Right lobe of liver (tissue), 6 donors: ENCODE data around the gene PPFIA3. TPM values are rescaled to one million over a fixed set of nuclear protein-coding genes. Genes with fewer than 3 reads are reported as not detected.

Experiments used
- ATAC-seq, 4 donors: fragments of 200-7000 bp; cut with Tn5 transposase; one replicate each; pipeline ENCODE4 v1.9.1; 2020; ENCODE audit warnings: mild to moderate bottlenecking in 4 of 4, moderate library complexity in 4 of 4
- DNase-seq, 3 donors: peaks; one replicate each; pipeline ENCODE4 v3.0.0-alpha.2; 2020
- H3K27ac ChIP-seq, 3 donors: fragments of 200-600 bp; one replicate each; pipeline ENCODE4 v1.8.0; 2022
- H3K27me3 ChIP-seq, 2 donors: fragments of 200-600 bp; one replicate each; pipeline ENCODE4 v1.8.0; 2022
- H3K36me3 ChIP-seq, 4 donors: fragments of 200-600 bp; sonication (generic) in 1 of 4; one replicate each; pipeline versions ENCODE4 v1.5.1 to v1.8.0; 2017 to 2022; ENCODE audit warnings: control low read depth in 1 of 4
- H3K4me1 ChIP-seq, 4 donors: fragments of 200-600 bp; sonication (generic) in 1 of 4; one replicate each; pipeline versions ENCODE4 v1.5.1 to v1.8.0; 2017 to 2022; ENCODE audit warnings: control low read depth in 1 of 4
- H3K4me3 ChIP-seq, 3 donors: fragments of 200-600 bp; one replicate each; pipeline ENCODE4 v1.8.0; 2022
- H3K9me3 ChIP-seq, 4 donors: fragments of 200-600 bp; sonication (generic) in 1 of 4; one replicate each; pipeline versions ENCODE4 v1.5.1 to v1.8.0; 2017 to 2022; ENCODE audit warnings: control low read depth in 1 of 4
- CTCF ChIP-seq, 4 donors: fragments of 200-600 bp in 3 of 4; fragments of 450-650 bp in 1 of 4; IDR thresholded peaks; one replicate each; pipeline versions ENCODE4 v1.5.1 to v1.8.0; 2016 to 2022; ENCODE audit warnings: antibody characterized with exemption in 4 of 4, mild to moderate bottlenecking in 2 of 4
- POLR2A ChIP-seq: fragments of 450-650 bp; IDR thresholded peaks from one replicate; pipeline ENCODE4 v1.6.1; 2017; ENCODE audit warnings: antibody characterized with exemption, mild to moderate bottlenecking
- WGBS: methylation state at CpG from one replicate; pipeline ENCODE4 v1.1.6; 2018; ENCODE audit warnings: low coverage, low lambda C conversion rate; ENCODE audit not compliant: insufficient coverage; ENCODE audit errors: missing lambda C conversion rate; 5-methylcytosine and 5-hydroxymethylcytosine counted together
- intact Hi-C, 2 donors: fragments of 100-400 bp; cut with DNase I; formaldehyde crosslinking; loops; one replicate each; pipeline versions ENCODE4 v1.11.2 to v1.14.1; 2022
- total RNA-seq, 6 experiments: library from RNA; depleted of rRNA in 2 of 6; stranded (reverse); fragments of >200 nt in 2 of 6; fragmentation: NEBNext Ultra II Directional in 3 of 6; extraction: Animal tissue kit (Norgen Biotek cat#: 25700) in 3 of 6; gene quantifications; one replicate each; pipeline versions ENCODE4 v1.1.0 to v1.2.4, GENCODE V29; 2016 to 2023
- donor health status: DM: no; HTN: yes; CAD: no.
- donor health status: DM: no; HTN: no; CAD: no.
- donor health status: DM: no; HTN: no; CAD: no.
- donor health status: DM: no; HTN: yes; CAD: no.
- donor health status: DM: no; HTN: yes; CAD: no.

Gene PPFIA3
- total RNA-seq, 6 experiments from 2014 or later: 1.8 to 6.6 (median 3.1) TPM

GRCh38 chr19:49091391-49092038, 27.8 kb upstream of the PPFIA3 start:
- Histone ChIP-seq H3K27me3 (no peaks in the 10 kb centered on the region), H3K9me3 (no peaks in the 10 kb centered on the region), H3K27ac (no peak overlapping the region), H3K4me3 (no peak overlapping the region), H3K36me3 (peaks cover 13 to 55% (median 34%) of the 10 kb centered on the region in 4 donors), H3K4me1 (peaks cover 0 to 9% (median 2%) of the 10 kb centered on the region in 4 donors)
- 83% methylated on average over 8 of the region's 17 CpGs for WGBS
- DNase-seq: no peak
- no peak for ATAC-seq
- intact Hi-C loops: loop anchor here in 1 of 2 donors (10.0 kb wide), 1 partner anchor 103 kb away; no protein-coding TSS in a partner anchor
- TF ChIP-seq CTCF (IDR thresholded peaks at IDR 0.05) (no peak), POLR2A (no peak)

GRCh38 chr19:49092686-49093085, 26.7 kb upstream of the PPFIA3 start:
- ATAC-seq: no peak

GRCh38 chr19:49094505-49095482, 24.6 kb upstream of the PPFIA3 start:
- Histone ChIP-seq H3K27ac (no peak overlapping the region), H3K4me1 (peaks cover 0 to 26% (median 7%) of the 10 kb centered on the region in 4 donors), H3K27me3 (no peaks in the 10 kb centered on the region), H3K4me3 (no peak overlapping the region), H3K36me3 (peaks cover 19 to 80% (median 31%) of the 10 kb centered on the region in 4 donors), H3K9me3 (no peaks in the 10 kb centered on the region)
- ATAC-seq: no peak
- intact Hi-C loops: loop anchor here in 1 of 2 donors (10.0 kb wide), 1 partner anchor 100 kb away; no protein-coding TSS in a partner anchor
- no peak for TF ChIP-seq POLR2A
- TF ChIP-seq CTCF (IDR thresholded peaks at IDR 0.05): no peak
- DNase-seq: no peak
- WGBS: 82% methylated on average over 15 of the region's 23 CpGs

More at GRCh38 chr19:49092686-49093085, 26.7 kb upstream of the PPFIA3 start:
- Histone ChIP-seq H3K27ac (no peak overlapping the region), H3K27me3 (no peaks in the 10 kb centered on the region), H3K4me1 (peaks cover 0 to 10% (median 0%) of the 10 kb centered on the region in 4 donors), H3K9me3 (no peaks in the 10 kb centered on the region), H3K36me3 (peaks cover 13 to 64% (median 34%) of the 10 kb centered on the region in 4 donors), H3K4me3 (no peak overlapping the region)
- no peak for TF ChIP-seq CTCF (IDR thresholded peaks at IDR 0.05)
- intact Hi-C loops: loop anchor here in 1 of 2 donors (10.0 kb wide), 1 partner anchor 102 kb away; no protein-coding TSS in a partner anchor
- 85% methylated on average over 5 of the region's 6 CpGs for WGBS
- no peak for DNase-seq

- Histone ChIP-seq H3K27me3 (no peaks in the 10 kb centered on the region), H3K27ac (peak overlapping the region in 1 of 3 donors; percentile 49), H3K36me3 (peaks cover 6 to 79% (median 28%) of the 10 kb centered on the region in 4 donors), H3K4me1 (peaks cover 0 to 26% (median 7%) of the 10 kb centered on the region in 4 donors), H3K9me3 (no peaks in the 10 kb centered on the region), H3K4me3 (no peak overlapping the region)
- WGBS: 36% methylated on average over 6 of the region's 8 CpGs
- DNase-seq (peak in 2 of 3 donors; percentile 60 to 76), ATAC-seq (peak; percentile 84 to 92 (median 88))
- TF ChIP-seq POLR2A: no peak
- TF ChIP-seq CTCF (IDR thresholded peaks at IDR 0.05): peak; percentile 96 to 100 (median 100)
- intact Hi-C loops: loop anchor here in 1 of 2 donors (10.0 kb wide), 1 partner anchor 97 kb away; no protein-coding TSS in a partner anchor
Observed at GRCh38 chr19:49097453-49098288, 21.7 kb upstream of the PPFIA3 start.
